Suprapubic skin (tissue), 4 donors: ENCODE data around the gene SRGAP1. TPM values are rescaled to one million over a fixed set of nuclear protein-coding genes. Genes with fewer than 3 reads are reported as not detected.

Source experiments
- DNase-seq, 2 donors: peaks; one replicate each; pipeline ENCODE4 v3.0.0-alpha.2; 2019; ENCODE audit warnings: low spot score in 2 of 2
- H3K27ac ChIP-seq: fragments of 200-600 bp; sonication (generic); one replicate; pipeline ENCODE4 v1.5.1; 2019
- H3K27me3 ChIP-seq: fragments of 200-600 bp; sonication (generic); one replicate; pipeline ENCODE4 v1.5.1; 2019
- H3K36me3 ChIP-seq: fragments of 200-600 bp; sonication (generic); one replicate; pipeline ENCODE4 v1.5.1; 2019
- H3K4me1 ChIP-seq: fragments of 200-600 bp; sonication (generic); one replicate; pipeline ENCODE4 v1.5.1; 2019
- H3K4me3 ChIP-seq: fragments of 200-600 bp; sonication (generic); one replicate; pipeline ENCODE4 v1.5.1; 2019; ENCODE audit warnings: mild to moderate bottlenecking
- H3K9me3 ChIP-seq: fragments of 200-600 bp; sonication (generic); one replicate; pipeline ENCODE4 v1.5.1; 2019
- CTCF ChIP-seq, 2 donors: fragments of 200-600 bp in 1 of 2; fragments of 450-650 bp in 1 of 2; sonication (generic) in 1 of 2; IDR thresholded peaks; one replicate each; pipeline ENCODE4 v1.5.1; 2016 to 2019; ENCODE audit warnings: antibody characterized with exemption in 2 of 2, mild to moderate bottlenecking in 1 of 2, moderate library complexity in 1 of 2
- EP300 ChIP-seq: sonication (generic); formaldehyde crosslinking; IDR thresholded peaks from one replicate; pipeline ENCODE4 v1.6.1; 2017; ENCODE audit warnings: antibody characterized with exemption
- POLR2A ChIP-seq, 2 donors: fragments of 450-650 bp; IDR thresholded peaks; one replicate each; pipeline ENCODE4 v1.6.1; 2017; ENCODE audit warnings: antibody characterized with exemption in 2 of 2, mild to moderate bottlenecking in 2 of 2, moderate library complexity in 2 of 2
- POLR2AphosphoS5 ChIP-seq, 3 donors: sonication (generic); formaldehyde crosslinking; IDR thresholded peaks; one replicate each; pipeline ENCODE4 v1.6.1; 2017; ENCODE audit warnings: antibody characterized with exemption in 3 of 3
- WGBS: methylation state at CpG from one replicate; pipeline ENCODE4 v1.1.5; 2018; 5-methylcytosine and 5-hydroxymethylcytosine counted together
- total RNA-seq, 4 donors: library from RNA; depleted of rRNA; stranded (reverse); fragments of >200 nt; gene quantifications; one replicate each; pipeline ENCODE4 v1.1.0, GENCODE V29; 2016

The SRGAP1 gene
- total RNA-seq, 4 donors from 2014 or later = 8.4 to 10.9 (median 9.8) TPM

GRCh38 chr12:63893170-63893569 lies 48.7 kb downstream of the SRGAP1 start:
- H3K36me3 ChIP-seq = no peaks in the 10 kb centered on the region
- H3K4me3 ChIP-seq = no peak overlapping the region
- H3K9me3 ChIP-seq = no peaks in the 10 kb centered on the region
- no peak for TF ChIP-seq EP300
- TF ChIP-seq POLR2AphosphoS5 (IDR thresholded peaks at IDR 0.05) = no peak
- no peak for TF ChIP-seq CTCF (IDR thresholded peaks at IDR 0.05)
- no peak for TF ChIP-seq POLR2A (IDR thresholded peaks at IDR 0.05)
- H3K27ac ChIP-seq = no peak overlapping the region
- no peak for DNase-seq
- 89% methylated on average over 1 of the region's 1 CpG for WGBS
- H3K27me3 ChIP-seq = no peaks in the 10 kb centered on the region
- H3K4me1 ChIP-seq = peaks cover 5% of the 10 kb centered on the region

GRCh38 chr12:63894132-63894531 lies 49.6 kb downstream of the SRGAP1 start:
- H3K36me3 ChIP-seq = no peaks in the 10 kb centered on the region
- no peak for DNase-seq
- peaks cover 8% of the 10 kb centered on the region for H3K4me1 ChIP-seq
- TF ChIP-seq POLR2A (IDR thresholded peaks at IDR 0.05) = no peak
- no peak for TF ChIP-seq CTCF (IDR thresholded peaks at IDR 0.05)
- TF ChIP-seq EP300 = no peak
- TF ChIP-seq POLR2AphosphoS5 (IDR thresholded peaks at IDR 0.05) = no peak
- no peak overlapping the region for H3K4me3 ChIP-seq
- WGBS = 77% methylated on average over 3 of the region's 3 CpGs
- H3K27ac ChIP-seq = no peak overlapping the region
- H3K9me3 ChIP-seq = no peaks in the 10 kb centered on the region
- H3K27me3 ChIP-seq = no peaks in the 10 kb centered on the region

GRCh38 chr12:63895841-63896240 lies 51.3 kb downstream of the SRGAP1 start:
- no peak overlapping the region for H3K4me3 ChIP-seq
- no peaks in the 10 kb centered on the region for H3K36me3 ChIP-seq
- TF ChIP-seq EP300 (no peak), POLR2AphosphoS5 (IDR thresholded peaks at IDR 0.05) (no peak), CTCF (IDR thresholded peaks at IDR 0.05) (no peak), POLR2A (IDR thresholded peaks at IDR 0.05) (no peak)
- H3K27me3 ChIP-seq = no peaks in the 10 kb centered on the region
- no peaks in the 10 kb centered on the region for H3K9me3 ChIP-seq
- no peak overlapping the region for H3K27ac ChIP-seq
- no peak for DNase-seq
- H3K4me1 ChIP-seq = peaks cover 8% of the 10 kb centered on the region

- WGBS = 47% methylated on average over 2 of the region's 2 CpGs
- no peak overlapping the region for H3K4me3 ChIP-seq
- H3K36me3 ChIP-seq = no peaks in the 10 kb centered on the region
- no peaks in the 10 kb centered on the region for H3K27me3 ChIP-seq
- no peak for TF ChIP-seq EP300
- TF ChIP-seq POLR2A (IDR thresholded peaks at IDR 0.05) = no peak
- TF ChIP-seq CTCF (IDR thresholded peaks at IDR 0.05) = no peak
- TF ChIP-seq POLR2AphosphoS5 (IDR thresholded peaks at IDR 0.05) = no peak
- H3K4me1 ChIP-seq = peaks cover 8% of the 10 kb centered on the region
- no peaks in the 10 kb centered on the region for H3K9me3 ChIP-seq
- DNase-seq = no peak
- H3K27ac ChIP-seq = no peak overlapping the region
Observed at GRCh38 chr12:63897931-63898330, 53.4 kb downstream of the SRGAP1 start.

GRCh38 chr12:63898764-63899337 lies 54.4 kb downstream of the SRGAP1 start:
- no peaks in the 10 kb centered on the region for H3K36me3 ChIP-seq
- no peak for DNase-seq
- TF ChIP-seq EP300 (no peak), POLR2A (IDR thresholded peaks at IDR 0.05) (no peak), POLR2AphosphoS5 (IDR thresholded peaks at IDR 0.05) (no peak)
- no peaks in the 10 kb centered on the region for H3K9me3 ChIP-seq
- no peak overlapping the region for H3K27ac ChIP-seq
- H3K4me1 ChIP-seq = peaks cover 8% of the 10 kb centered on the region
- no peak overlapping the region for H3K4me3 ChIP-seq
- 72% methylated on average over 4 of the region's 4 CpGs for WGBS
- no peaks in the 10 kb centered on the region for H3K27me3 ChIP-seq

- peaks cover 8% of the 10 kb centered on the region for H3K4me1 ChIP-seq
- no peak for TF ChIP-seq POLR2AphosphoS5 (IDR thresholded peaks at IDR 0.05)
Observed at GRCh38 chr12:63899396-63899795, 54.9 kb downstream of the SRGAP1 start.

More at GRCh38 chr12:63899396-63899795, 54.9 kb downstream of the SRGAP1 start:
- no peak for DNase-seq
- H3K27me3 ChIP-seq = no peaks in the 10 kb centered on the region
- no peak overlapping the region for H3K27ac ChIP-seq
- H3K4me3 ChIP-seq = no peak overlapping the region
- H3K36me3 ChIP-seq = no peaks in the 10 kb centered on the region
- 73% methylated on average over 4 of the region's 4 CpGs for WGBS
- no peaks in the 10 kb centered on the region for H3K9me3 ChIP-seq
